GM19238 (cell line): ENCODE measurements around the gene PIGK.
A peak's percentile ranks its signal among the peaks of the same experiment; 100 is the strongest.
"Not testable (repeated sequence)": the region's sequence is repeated elsewhere in the genome, so short reads cannot be mapped to it uniquely, and the experiment has no call there.

ENCODE experiments used
- DNase-seq: peaks from one replicate; pipeline ENCODE4 v3.0.0; 2011; ENCODE audit warnings: low spot score; ENCODE audit not compliant: insufficient read length

Gene PIGK

DNA sequence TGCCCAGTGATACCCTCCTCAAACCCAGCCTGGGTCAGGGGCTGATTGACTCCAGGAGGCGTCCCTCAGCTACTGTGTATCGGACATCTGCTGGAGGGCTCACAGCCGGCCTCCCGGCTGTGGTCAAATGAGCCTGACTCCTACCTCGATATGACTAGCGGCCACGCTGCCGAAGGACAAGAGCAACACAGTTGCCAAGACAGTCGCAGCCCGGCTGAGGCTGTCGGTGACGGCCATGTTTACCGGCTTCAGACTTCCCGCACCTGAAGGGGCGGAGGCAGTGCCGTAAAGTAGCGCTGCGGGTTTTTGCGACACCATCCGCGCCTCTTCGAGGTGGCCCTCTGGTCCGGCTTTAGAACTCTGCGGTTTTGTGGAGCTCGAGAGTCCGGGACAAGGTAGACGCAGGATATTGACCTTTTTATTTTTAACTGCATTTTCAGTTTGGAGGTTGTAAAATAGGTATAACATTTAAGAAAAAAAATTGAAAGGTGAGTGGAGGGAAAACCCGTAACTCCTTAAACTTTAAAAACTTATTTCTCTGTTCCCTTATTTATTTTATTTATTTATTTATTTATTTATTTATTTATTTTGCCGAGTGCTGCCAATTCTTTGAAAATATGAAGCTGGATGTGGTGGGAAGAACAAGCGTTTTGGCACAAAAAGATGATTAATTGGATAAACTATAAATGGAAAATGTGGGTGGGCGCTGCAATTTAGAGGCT is at the start of gene PIGK:
PIGK (minus strand) TSS at position 265 of the 722 bp plus-strand sequence; CDS start at position 237, 28 bp downstream.
- peak; percentile 55 for DNase-seq

DNA sequence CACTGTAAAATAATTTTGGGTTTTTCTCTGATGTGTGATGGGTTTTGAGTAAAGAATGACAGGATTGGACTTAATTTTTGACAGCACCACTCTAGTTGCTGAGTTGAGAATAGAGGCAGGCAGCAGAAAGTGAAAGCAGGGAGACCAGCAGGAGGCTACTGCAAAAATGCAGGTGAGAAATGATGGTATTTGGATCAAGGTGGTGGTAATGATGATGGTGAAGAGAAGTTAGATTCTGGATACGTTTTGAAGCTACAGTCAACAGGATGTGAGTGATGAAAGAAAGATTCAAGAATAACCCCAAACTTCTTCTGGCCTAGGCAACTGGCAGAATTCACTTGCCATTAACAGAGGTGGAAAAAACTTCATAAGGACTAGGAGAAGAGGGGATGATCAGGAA is 47.8 kb upstream of the PIGK start:
- DNase-seq = no peak

DNA sequence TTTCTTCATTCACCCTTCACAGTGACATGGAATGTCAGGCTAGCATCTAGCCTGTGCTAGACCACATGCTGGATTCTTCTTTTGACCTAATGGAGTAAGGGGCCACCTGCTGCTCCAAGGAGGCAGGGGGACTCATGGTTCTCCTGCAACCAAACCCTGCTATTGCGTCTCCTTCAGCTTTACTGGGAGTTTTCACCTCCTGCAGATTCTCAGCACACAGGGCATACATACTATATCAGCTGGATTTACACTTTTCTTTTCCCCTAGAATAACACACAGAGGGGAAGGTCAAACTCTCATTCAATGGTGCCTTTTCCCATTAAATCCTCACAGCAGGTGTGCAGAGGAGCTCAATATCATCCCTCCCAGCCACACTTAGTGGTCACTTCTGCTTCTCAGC is 46.0 kb upstream of the PIGK start:
- no peak for DNase-seq

DNA sequence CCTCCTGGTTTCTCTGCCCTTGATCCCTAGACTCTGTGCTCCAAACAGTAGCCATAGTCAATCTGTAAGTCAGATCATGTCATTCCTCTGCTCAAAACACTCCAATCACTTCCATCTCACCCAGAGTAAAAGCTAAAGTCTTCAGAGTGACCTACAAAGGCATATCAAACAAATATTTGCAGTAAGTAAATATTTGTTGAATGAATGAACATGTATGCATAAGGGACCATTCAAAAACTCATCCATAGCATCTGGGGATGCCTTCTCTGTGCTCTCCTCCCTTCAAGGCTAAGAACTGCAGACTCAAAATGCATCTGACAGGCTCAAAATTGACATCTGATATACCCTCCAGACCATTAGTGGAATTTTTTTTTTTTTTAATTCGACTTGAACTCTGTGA is 44.5 kb upstream of the PIGK start:
- DNase-seq = no peak

DNA sequence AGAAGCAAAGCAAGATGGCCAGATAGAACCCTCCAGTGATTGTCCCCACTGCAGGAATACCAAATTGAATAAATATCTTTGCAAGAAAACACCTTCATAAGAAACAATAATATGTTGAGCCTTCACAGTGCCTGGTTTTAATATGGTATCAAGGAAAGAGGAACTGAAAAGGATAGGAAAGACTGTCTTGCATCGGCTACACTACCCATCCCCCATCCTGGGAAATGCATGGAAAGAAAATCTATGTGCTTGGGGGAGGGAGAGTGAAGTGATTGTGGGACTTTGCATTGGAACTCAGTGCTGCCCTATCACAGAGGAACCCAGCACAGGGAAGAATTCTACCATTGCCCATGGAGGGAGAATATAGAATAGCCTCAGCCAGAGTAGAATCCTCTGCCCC is 34.0 kb upstream of the PIGK start:
- no peak for DNase-seq

DNA sequence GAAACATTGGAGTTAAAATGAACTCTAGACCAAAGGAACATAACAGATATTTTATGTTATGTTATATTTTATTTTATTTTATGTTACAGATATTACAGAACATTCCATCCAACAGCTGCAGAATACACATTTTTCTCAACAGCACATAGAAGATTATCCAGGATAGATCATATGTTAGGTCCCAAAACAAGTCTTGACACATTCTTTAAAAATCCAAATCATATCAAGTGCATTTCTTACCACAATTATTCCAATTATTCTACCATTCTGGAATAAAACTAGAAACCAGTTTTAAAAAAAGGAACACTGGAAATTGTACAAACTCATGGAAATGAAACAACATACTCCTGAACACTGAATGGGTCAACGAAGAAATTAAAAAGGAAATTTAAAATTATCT is 30.9 kb upstream of the PIGK start:
- no peak for DNase-seq

DNA sequence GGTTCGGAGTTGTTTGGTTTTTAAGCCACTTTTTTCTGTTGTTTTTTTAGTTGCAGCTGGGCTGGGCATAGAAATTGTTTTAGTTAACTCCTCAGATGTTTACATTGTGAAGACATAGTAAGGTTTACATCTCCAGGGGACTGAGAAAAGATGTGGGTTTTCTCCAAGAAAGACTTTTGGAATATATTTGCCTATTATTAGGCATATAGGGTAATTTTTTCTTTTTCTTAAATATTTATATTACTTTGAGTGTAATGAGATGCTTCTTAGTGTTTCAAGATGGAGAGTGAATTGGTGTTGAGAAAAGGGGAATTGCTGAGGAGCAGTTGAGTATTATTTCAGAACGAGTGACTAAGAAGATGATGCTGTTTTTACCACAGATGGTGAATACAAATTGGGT is 26.6 kb upstream of the PIGK start:
- DNase-seq = no peak

DNA sequence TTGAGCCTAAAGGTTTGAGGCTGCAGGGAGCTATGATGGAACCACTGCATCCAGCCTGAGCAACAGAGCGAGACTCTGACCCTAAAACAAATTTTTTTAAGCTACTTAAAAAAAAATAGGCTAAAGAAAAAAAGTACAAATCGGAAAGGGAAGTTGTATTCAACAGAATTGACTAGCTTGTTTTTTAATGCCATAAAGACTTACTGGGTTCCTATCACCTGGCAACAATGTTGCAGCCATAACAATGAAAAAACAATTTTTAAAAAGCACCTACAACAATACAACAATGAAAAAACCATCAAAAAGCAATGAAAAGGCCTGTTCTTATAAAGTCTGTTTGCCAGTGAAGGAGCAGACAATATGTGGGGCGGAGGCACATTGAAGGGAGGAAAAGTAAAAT is 20.1 kb upstream of the PIGK start:
- no peak for DNase-seq

DNA sequence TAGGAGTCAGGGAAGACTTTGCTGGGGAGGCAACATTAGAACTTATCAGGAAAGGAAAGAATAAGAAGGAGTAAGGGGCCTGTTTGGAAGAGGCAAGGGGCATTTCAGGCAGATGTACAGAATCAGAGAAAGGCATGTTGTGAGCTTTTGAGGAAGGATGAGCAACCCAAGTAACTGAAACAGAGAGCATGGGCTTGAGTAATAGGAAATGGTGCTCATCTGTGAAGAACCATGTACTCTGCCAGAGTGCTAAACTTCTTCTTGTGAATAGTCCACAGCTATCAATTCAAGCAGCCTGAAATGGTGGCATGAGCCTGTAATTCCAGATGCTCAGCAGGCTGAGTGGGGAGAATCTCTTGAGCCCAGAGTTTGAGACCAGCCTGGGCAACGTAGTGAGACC is 19.2 kb upstream of the PIGK start:
- no peak for DNase-seq

DNA sequence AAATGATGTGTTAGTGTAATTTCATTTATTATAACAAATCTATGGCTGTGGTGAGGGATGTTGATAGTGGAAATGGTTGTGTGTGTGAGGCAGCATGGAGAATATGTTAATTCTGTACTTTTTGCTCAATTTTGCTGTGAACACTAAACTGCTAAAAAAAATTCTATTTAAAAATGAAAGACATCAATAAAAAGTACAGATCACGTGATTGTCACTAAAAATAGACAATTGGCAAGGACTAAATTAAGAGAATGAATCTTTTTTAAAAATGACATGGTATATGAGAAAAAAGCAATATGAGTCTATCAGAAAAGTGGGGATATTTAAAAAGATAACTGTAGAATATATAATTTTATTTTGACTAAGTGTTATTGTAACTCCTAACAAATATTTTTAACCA is 15.7 kb upstream of the PIGK start:
- DNase-seq = no peak

DNA sequence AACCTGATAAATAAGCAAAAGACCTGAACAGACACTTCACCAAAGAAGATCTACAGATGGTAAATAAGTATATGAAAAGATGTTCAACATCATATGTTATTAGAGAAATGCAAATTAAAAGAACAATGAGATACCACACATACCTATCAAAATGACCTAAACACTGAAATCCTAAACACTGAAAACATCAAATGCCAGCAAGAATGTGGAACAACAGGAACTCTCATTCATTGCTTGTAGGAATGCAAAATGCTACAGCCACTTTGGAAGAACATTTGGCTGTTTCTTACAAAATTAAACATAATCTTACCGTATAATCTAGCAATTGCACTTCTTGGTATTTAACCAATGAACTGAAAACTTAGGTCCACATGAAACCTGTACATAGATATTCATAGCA is 14.9 kb upstream of the PIGK start:
- DNase-seq = no peak

DNA sequence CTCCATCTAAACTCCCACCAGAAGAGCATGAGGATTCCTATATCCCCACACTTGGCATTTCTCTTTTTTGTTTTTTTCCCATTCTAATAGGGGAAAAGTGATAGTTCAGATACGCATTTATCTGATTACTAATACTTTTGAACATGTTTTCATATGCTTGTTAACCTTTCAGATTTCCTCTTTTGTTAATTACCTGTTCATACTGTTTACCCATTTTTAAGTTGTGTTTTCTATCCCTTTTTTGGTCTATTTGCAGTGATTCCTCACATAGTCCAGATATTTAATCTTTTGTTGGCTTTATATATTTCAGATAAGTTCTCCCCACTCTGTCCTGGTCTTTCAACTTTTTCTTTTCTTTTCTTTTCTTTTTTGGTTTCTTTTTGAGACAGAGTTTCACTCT is 13.6 kb upstream of the PIGK start:
- DNase-seq = no peak

DNA sequence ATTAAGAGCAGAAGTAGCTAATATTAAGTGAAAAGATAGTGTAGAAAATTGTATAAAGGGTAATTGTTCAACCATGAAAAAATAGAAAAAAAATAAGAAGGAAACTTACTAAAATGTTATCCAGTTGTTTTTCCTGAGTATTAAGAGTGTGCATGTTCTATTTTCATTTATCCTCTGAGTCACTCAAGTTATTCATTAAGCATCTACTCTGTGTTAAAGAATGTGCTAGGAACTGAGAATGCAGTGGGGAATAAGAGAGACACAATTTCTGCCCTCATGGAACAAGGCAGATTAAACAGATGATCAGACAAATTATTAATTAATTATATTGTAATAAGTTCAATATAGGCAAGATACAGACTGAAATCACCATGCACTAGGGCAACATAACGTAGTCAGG is 10.8 kb upstream of the PIGK start:
- no peak for DNase-seq

DNA sequence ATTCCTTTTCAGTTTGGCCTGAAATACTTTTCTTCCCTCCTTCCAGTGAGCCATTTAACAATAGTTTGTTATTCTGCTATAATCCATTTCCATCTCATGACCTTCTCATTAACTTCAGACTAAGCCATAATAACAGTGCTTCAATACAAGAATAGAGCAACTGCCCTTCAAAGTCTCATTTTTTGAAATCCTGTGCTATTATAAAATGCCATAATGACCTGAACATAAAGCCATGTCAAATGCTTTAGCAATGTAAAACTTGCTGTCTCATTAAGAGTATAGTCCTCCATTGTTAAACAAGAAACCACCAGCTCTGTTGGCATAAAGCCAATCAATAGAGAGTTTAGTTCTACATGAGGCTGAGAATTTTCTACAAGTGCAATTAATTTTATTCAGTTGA is 9.6 kb upstream of the PIGK start:
- DNase-seq = no peak

DNA sequence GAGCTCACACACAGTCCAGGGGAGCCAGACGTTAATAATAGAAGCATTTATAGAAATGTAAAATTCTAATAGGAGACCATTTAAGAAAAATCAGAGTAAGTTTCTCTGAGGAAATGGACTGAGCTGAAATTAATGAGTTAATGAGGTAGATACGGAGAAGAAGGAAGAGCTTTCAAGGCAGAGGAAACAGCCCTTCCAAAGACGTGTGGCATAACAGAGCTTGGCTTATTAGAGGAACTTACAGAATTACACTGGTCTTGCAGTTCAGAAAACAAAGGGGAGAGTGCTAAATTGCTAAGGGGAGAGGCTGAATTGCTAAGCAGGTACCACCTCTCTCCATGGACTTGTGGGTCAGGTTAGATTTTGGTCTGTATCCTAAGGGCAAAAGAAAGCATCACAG is 8.2 kb upstream of the PIGK start:
- DNase-seq = no peak

DNA sequence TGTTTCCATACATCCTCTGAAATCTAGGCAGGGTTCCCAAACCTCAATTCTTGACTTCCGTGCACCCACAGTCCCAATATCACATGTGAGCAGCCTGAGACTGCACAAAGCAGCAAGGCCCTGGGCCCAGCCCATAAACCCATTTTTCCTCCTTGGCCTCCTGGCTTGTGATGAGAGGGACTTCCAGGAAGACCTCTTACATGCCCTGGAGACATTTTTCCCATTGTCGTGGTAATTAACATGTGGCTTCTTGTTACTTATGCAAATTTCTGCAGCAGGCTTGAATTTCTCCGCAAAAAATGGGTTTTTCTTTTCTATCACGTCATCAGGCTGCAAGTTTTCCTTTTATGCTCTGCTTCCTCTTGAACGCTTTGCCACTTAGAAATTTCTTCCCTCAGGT is 3.3 kb upstream of the PIGK start:
- no peak for DNase-seq

DNA sequence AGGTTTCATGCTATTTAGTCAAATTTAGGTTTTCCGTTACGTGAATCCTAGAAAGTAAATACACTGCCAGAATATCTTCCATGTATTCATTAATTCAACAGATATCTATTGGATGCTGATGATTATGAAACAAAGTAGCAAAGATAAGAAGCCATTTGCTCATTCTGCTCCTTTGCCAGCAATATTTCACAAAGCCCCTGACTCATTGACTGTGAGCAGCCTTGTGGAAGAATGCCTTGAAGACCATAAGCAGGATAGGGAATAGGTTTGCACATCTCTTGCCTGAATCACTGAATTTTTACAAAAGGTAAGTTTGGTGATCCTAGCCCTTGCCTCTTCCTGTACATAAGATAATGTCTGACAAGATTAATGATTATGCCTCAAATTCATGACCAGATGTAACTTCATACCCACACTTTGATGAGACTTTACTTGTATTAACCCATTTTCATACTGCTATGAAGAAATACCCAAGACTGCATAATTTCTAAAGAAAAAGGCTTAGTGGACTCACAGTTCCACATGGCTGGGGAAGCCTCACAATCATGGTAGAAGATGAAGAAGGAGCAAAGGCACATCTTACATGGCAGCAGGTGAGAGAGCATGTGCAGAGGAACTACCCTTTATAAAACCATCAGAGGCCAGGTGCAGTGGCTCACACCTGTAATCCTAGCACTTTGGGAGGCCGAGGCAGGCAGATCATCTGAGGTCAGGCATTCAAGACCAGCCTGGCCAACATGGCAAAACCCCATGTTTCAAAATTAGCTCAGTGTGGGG is 1.6 kb upstream of the PIGK start:
- no peak for DNase-seq

DNA sequence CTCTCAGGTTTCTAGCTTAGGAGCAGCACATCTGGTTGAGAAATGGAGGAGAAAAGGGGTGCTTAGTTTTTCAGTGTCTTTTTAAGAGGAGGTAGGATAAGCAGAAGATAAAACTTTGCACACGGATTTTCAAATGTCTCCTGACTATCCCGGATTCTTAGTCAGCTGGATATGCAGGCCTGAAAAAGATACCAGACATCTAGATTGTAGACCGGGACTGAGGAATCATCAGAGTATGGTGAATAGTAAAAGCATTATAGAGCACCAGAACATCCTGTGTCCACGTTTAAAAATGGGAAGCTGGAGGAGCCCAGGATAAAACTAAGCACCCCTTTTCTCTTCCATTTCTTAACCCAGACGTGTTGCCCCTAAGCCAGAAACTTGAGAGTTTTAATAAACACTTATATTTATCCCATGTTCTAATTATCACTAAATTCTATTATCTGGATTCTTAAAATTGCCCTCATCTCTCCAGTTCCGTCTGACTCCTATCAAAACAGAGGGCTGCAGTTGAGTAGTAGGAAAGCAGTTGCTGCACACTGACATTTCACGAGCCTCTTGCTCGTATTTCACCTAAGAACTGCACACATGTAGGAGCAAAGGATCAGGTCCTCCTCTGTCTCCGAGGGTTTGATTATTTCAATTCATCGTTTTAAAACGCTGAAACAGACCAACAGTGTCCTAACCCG is 609 bp downstream of the PIGK start:
- DNase-seq = no peak

DNA sequence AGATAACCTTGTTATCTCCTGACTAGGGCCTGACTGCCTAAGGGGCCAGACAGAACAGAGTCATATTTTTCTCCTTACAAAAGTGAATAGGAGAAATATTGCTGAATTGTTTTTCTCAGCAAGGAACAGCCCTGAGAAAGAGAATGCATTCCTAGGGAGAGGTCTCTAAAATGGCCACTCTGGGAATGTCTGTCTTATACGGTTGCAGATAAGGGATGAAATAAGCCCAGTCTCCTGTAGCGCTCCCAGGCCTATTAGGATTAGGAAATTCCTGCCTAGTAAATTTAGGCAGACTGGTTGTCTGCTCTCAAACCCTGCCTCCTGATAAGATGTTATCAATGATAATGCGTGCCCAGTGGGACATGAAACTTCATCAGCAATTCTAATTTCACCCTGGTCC is 15.2 kb downstream of the PIGK start:
- DNase-seq = not testable (repeated sequence)

DNA sequence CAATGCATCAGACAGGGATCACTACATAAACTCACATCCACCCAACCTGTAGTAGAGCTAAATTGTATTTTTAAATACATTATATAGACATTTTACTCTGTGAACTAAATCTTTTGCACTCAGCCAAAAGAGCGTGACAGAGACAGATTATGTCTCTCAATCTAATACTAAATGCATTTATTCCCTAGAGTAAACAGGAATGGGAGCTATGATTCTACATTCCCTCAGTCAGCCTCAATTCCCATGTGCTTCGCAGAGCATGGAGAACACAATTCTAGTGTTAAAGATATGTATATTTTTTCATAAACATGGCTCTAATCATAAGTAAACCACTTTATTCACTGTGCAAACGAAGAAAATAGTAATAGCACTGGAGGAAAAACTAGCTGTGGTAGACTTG is 16.5 kb downstream of the PIGK start:
- DNase-seq = no peak

DNA sequence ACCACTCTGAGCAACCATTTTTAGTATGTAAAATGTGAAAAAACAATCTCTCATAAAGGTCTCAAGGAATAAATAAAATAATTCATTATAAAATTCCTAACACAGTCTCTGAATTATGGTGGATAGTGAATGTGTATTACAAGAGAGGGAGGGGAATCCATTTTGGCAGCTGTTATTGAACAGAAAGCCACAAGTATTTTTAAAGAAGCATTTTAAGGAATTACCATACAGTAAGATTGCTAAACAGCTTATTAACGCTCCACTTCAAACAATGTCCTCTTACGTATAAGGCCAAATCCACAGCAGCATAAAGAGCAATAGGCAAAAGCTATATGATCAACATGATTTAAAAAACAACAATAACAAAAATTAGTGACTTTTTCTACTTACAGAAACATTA is 18.4 kb downstream of the PIGK start:
- no peak for DNase-seq

DNA sequence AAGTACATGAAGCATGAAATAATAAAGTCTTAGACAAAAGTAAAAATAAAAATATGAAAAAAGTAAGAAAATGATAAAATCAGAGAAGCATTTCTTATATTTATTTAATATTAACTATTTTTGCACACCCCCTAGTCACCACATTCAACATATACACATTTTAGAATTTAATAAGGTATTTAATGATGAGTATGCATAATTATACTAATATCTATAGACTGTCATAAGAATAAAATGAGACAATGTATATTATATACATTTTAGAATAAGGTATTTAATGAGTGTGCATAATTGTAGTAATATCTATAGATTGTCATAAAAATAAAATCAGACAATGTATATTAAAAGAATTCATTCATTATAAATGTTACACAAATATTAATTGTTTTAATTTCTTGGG is 18.9 kb downstream of the PIGK start:
- DNase-seq = no peak

DNA sequence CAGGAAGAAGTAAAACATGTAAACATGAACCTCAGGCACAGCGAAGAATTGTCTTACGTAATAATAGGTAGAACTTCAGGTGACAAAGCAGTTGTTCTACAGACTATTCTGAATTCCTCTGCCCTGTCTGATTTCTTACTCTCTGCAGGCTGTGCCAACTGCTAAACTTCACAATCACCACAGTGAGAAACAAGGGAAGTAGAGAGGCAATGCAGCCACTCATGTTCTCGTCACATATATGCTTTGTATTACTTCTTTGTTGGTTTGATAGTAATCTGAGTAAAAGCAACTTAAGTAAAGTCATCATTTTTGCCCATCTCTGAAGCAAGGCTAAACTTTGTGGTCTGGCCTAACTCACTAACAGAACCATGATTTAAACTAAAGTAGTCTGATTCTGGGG is 21.9 kb downstream of the PIGK start:
- DNase-seq = no peak
